ENCODE measurements around the gene SORCS2.

Gene SORCS2

GRCh38 chr4:7248857-7249256, 56.5 kb downstream of the SORCS2 start:
- no peak for DNase-seq (ENCODE audit: low spot score)
- in situ Hi-C loops (cut with MboI; ENCODE audit: low pct_unique_long_range_greater_than_20kb, low sequenced_read_pairs, unreplicated experiment) = no loop called here
- TF ChIP-seq CTCF (IDR thresholded peaks at IDR 0.05; ENCODE audit: extremely low read depth, insufficient read depth, missing control alignments) = no peak

GRCh38 chr4:7251321-7251720, 59.0 kb downstream of the SORCS2 start:
- TF ChIP-seq CTCF (IDR thresholded peaks at IDR 0.05; ENCODE audit: extremely low read depth, insufficient read depth, missing control alignments) = no peak
- in situ Hi-C loops (cut with MboI; ENCODE audit: low pct_unique_long_range_greater_than_20kb, low sequenced_read_pairs, unreplicated experiment) = no loop called here
- DNase-seq (ENCODE audit: low spot score) = no peak

- no peak for DNase-seq (ENCODE audit: low spot score)
- in situ Hi-C loops (cut with MboI; ENCODE audit: low pct_unique_long_range_greater_than_20kb, low sequenced_read_pairs, unreplicated experiment) = no loop called here
- no peak for TF ChIP-seq CTCF (IDR thresholded peaks at IDR 0.05; ENCODE audit: extremely low read depth, insufficient read depth, missing control alignments)
Measured at GRCh38 chr4:7252051-7252450, 59.7 kb downstream of the SORCS2 start.

- in situ Hi-C loops (cut with MboI; ENCODE audit: low pct_unique_long_range_greater_than_20kb, low sequenced_read_pairs, unreplicated experiment) = no loop called here
- no peak for TF ChIP-seq CTCF (IDR thresholded peaks at IDR 0.05; ENCODE audit: extremely low read depth, insufficient read depth, missing control alignments)
- DNase-seq (ENCODE audit: low spot score) = no peak
Measured at GRCh38 chr4:7252510-7253340, 60.4 kb downstream of the SORCS2 start.

GRCh38 chr4:7253341-7253700, 61.0 kb downstream of the SORCS2 start:
- no peak for TF ChIP-seq CTCF (IDR thresholded peaks at IDR 0.05; ENCODE audit: extremely low read depth, insufficient read depth, missing control alignments)
- in situ Hi-C loops (cut with MboI; ENCODE audit: low pct_unique_long_range_greater_than_20kb, low sequenced_read_pairs, unreplicated experiment) = no loop called here
- DNase-seq (ENCODE audit: low spot score) = no peak

GRCh38 chr4:7253837-7254236, 61.5 kb downstream of the SORCS2 start:
- in situ Hi-C loops (cut with MboI; ENCODE audit: low pct_unique_long_range_greater_than_20kb, low sequenced_read_pairs, unreplicated experiment) = no loop called here
- no peak for TF ChIP-seq CTCF (IDR thresholded peaks at IDR 0.05; ENCODE audit: extremely low read depth, insufficient read depth, missing control alignments)
- DNase-seq (ENCODE audit: low spot score) = no peak
